ENCODE data around the gene NUDCD3. TPM values are rescaled to one million over a fixed set of nuclear protein-coding genes. Genes with fewer than 3 reads are reported as not detected.

Gene NUDCD3
- total and polyA plus RNA-seq, 4 donors = 15.4 to 30.7 (median 24.3) TPM

GRCh38 chr7:44538093-44538797 is 47.8 kb upstream of the NUDCD3 start:
- H3K27ac ChIP-seq (ENCODE audit: low read depth in 1 of 2, low read length in 2 of 2) = peak overlapping the region; percentile 86 to 97
- TF ChIP-seq SP1 (IDR thresholded peaks at IDR 0.05) (no peak), FOXA1 (IDR thresholded peaks at IDR 0.05) (no peak), RAD21 (IDR thresholded peaks at IDR 0.05) (no peak), RXRA (IDR thresholded peaks at IDR 0.05) (peak; percentile 39 to 44), REST (IDR thresholded peaks at IDR 0.05) (no peak), FOXA2 (IDR thresholded peaks at IDR 0.05) (no peak), GABPA (IDR thresholded peaks at IDR 0.05 in 1 of 2, conservative IDR thresholded peaks at IDR 0.05 in 1 of 2) (no peak), HNF4A (conservative IDR thresholded peaks at IDR 0.05) (peak; percentile 40 to 48), TAF1 (conservative IDR thresholded peaks at IDR 0.05) (no peak), HNF4G (IDR thresholded peaks at IDR 0.05) (no peak), JUND (IDR thresholded peaks at IDR 0.05) (no peak), CTCF (IDR thresholded peaks at IDR 0.05; ENCODE audit: low read depth, low read length, missing input control) (no peak), NR2F2 (IDR thresholded peaks at IDR 0.05) (no peak), EGR1 (IDR thresholded peaks at IDR 0.05; ENCODE audit: low read depth in 2 of 2) (no peak), YY1 (IDR thresholded peaks at IDR 0.05) (peak; percentile 80)
- TF ChIP-seq, protein P1, sequence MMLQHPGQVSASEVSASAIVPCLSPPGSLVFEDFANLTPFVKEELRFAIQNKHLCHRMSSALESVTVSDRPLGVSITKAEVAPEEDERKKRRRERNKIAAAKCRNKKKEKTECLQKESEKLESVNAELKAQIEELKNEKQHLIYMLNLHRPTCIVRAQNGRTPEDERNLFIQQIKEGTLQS (IDR thresholded peaks at IDR 0.05) = no peak
- TF ChIP-seq, protein P2, sequence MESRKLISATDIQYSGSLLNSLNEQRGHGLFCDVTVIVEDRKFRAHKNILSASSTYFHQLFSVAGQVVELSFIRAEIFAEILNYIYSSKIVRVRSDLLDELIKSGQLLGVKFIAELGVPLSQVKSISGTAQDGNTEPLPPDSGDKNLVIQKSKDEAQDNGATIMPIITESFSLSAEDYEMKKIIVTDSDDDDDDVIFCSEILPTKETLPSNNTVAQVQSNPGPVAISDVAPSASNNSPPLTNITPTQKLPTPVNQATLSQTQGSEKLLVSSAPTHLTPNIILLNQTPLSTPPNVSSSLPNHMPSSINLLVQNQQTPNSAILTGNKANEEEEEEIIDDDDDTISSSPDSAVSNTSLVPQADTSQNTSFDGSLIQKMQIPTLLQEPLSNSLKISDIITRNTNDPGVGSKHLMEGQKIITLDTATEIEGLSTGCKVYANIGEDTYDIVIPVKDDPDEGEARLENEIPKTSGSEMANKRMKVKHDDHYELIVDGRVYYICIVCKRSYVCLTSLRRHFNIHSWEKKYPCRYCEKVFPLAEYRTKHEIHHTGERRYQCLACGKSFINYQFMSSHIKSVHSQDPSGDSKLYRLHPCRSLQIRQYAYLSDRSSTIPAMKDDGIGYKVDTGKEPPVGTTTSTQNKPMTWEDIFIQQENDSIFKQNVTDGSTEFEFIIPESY (IDR thresholded peaks at IDR 0.05) = no peak
- TF ChIP-seq, protein P3, sequence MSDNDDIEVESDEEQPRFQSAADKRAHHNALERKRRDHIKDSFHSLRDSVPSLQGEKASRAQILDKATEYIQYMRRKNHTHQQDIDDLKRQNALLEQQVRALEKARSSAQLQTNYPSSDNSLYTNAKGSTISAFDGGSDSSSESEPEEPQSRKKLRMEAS (IDR thresholded peaks at IDR 0.05) = no peak
- no peak for DNase-seq (ENCODE audit: low spot score)
- no peaks in the 10 kb centered on the region for H3K9me3 ChIP-seq (ENCODE audit: control insufficient read depth in 4 of 4, low read length in 3 of 4)
- H3K36me3 ChIP-seq (ENCODE audit: control insufficient read depth in 4 of 4, insufficient read depth in 3 of 4, low read depth in 1 of 4, low read length in 3 of 4) = peaks cover 0 to 12% (median 9%) of the 10 kb centered on the region in 4 donors
- H3K4me1 ChIP-seq (ENCODE audit: control insufficient read depth in 4 of 4, insufficient read depth in 4 of 4, low read length in 3 of 4) = peaks cover 5 to 68% (median 43%) of the 10 kb centered on the region in 4 donors
- H3K27me3 ChIP-seq (ENCODE audit: control insufficient read depth in 4 of 4, insufficient read depth in 4 of 4, low read length in 3 of 4) = no peaks in the 10 kb centered on the region
- 37% methylated on average over 17 of the region's 17 CpGs for WGBS
- H3K4me3 ChIP-seq (ENCODE audit: low read depth in 1 of 3, low read length in 3 of 3) = peak overlapping the region; percentile 35 to 65 (median 63)
- H3K9ac ChIP-seq (ENCODE audit: low read depth in 1 of 2, low read length in 2 of 2) = peak overlapping the region in 1 of 2 donors; percentile 81

Data from liver (tissue), 9 donors.